GM19328 (cell line): Measurements from ENCODE around the gene LEMD3.
A peak's percentile ranks its signal among the peaks of the same experiment; 100 is the strongest.

Source experiments
- ATAC-seq: cut with Tn5 transposase; IDR thresholded peaks from one replicate; pipeline ENCODE4 v1.9.1; 2021; ENCODE audit warnings: mild to moderate bottlenecking, moderate library complexity; ENCODE audit not compliant: unreplicated experiment

LEMD3 gene

DNA sequence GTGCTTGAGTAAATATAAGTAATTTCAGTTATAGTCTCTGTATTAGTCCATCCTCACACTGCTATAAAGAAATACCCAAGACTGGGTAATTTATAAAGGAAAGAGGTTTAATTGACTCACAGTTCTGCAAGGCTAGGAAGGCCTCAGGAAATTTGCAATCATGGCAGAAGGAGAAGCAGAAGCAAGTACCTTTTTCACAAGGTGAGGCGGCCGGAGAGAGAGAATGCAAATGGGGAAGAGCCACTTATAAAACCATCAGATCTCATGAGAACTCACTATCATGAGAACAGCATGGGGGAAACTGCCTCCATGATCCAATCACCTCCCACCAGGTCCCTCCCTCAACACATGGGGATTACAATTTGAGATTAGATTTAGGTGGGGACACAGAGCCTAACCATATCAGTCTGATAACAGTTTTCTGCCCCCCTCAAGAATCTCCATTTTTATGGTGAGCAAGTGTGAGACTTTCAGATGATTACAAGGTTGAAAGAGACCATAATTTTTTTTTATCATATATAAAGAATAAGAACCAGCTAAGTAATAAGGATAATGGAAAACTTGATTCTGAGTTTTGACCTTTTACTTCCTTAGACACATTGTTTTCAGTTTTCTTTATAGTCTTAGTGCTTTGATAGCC lies 35.6 kb downstream of the LEMD3 start:
- no peak for ATAC-seq

DNA sequence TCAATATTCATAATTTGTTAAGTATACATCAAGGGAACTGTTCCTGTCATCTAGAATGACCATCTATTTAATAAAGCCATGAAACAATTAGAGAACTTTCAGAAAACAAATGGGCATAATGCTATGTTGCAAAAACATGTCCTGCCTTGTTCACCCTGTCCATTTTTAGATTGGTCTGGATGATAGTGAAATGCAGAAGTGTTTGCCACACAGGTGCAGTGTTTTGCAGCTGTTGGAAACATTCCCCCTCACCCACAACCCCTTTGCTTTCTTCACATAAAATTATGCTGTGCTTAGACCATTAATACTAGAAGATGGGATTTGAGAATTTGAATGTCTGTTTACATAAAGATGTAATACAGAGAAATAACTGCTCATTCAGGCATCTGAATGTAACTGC lies 36.5 kb downstream of the LEMD3 start:
- ATAC-seq, result no peak

DNA sequence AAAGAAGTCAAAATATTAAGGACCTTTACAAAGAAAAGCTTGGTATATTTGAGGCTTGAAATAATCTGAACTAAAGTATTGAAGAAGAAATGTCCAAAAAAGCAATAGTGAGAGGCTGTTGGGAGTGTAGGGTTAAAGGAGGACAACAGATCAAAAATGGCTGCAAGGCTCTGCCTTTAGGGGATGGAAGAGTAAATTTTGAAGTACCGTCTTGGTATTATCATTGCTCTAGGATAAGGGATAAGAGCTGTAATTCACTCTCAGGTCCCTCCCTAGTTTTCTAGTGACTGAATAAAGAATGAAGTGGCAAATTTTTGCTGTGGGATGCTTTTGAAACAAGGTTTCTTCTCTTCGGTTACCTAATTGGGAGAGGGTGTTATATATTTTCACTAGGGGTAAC lies 38.7 kb downstream of the LEMD3 start:
- no peak for ATAC-seq

DNA sequence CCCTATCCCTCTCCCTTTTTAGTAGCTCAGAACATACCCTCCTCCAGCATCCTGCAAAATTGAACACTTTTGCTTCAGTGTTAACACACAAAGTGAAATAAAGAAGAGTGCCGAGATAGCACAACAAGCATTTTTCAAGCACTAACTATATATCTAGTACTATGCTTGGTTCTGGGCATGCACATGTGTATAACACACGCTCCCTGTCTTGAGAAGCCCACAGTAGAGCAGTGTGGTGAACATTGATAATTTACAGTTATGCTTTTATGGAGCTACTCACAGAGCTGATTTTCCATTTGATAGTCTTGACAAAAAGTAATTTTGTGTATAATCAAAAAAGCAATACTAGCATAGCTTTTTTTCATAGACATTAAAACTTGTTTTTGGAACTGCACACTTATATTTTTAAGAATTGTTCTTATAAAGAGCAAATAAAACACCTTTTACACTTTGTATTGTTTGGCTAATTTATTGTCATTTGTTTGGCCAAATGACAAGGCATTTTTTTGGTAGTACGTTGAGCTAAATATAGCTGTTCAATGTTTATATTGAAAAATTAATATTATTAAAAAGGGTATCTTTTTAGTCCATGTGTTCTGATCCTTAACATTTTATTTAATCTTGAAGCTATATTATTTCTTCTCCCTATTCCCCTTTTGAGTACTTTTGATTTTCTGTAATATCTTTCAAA lies 39.7 kb downstream of the LEMD3 start:
- ATAC-seq, result no peak

DNA sequence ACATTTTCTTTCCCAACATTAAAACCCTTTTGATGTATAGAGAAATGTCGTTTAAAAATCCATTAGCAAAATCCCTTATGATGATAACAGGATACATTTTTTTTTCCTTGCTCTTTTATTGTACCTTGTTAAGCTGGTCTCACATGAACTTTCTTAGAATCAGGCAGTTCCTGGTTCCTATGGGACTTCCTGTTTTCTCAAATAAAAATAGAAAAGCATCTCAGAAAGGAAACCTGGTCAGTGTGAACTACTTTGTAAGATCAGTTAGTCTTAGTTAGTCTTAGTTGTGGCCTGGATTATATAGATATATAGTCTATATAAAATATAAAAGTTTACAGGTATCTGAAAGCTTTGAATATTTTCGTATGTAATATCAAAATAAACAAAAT lies 40.3 kb downstream of the LEMD3 start:
- peak; percentile 53 for ATAC-seq

DNA sequence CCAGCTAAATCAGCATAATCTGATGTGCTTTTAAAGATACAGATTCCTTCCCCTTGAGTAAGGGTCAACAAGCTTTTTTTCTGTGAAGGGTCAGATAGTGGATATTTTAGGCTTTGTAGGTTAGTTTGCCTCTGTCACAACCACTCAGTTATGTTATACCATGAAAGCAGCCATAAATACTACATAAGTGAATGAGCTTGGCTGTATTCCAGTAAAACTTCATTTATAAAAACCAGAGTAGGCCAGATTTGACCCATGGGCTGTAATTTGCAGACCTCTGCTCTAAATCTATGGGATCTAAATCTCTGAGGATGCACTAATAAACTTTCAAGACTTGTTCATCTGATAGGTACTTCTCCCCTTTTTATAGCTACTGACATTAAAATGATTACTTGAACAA lies 47.7 kb downstream of the LEMD3 start:
- no peak for ATAC-seq

DNA sequence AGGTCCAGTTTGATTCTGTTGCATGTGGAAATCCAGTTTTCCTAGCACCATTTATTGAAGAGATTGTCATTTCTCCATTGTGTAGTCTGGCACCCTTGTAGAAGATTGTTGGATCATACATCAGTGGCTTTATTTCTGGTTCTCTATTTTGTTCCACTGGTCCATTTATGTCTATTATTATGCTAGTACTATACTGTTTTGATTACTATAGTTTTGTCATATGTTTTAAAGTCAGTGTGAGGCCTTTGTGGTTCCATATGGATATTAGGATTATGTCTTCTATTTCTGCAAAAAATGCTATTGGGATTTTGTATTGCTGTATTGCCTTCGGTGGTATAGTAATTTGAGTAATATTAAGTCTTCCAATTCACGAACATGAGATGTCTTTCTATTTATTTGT lies 51.4 kb downstream of the LEMD3 start:
- no peak for ATAC-seq

DNA sequence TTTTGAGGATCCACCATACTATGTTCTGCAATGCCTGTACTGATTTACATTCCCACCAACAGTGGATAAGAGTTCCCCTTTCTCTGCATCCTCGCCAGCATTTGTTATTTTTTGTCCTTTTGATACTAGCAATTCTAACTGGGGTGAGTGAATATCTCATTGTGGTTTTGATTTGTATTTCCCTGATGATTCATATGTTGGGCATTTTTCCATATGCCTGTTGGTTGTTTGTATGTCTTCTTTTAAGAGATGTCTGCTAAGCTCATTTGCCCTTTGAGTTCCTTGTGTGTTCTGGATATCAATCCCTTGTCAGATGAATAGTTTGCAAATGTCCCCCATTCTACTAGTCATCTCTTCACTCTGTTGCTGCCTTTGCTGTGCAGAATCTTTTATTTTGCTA lies 60.1 kb downstream of the LEMD3 start:
- ATAC-seq, result no peak

DNA sequence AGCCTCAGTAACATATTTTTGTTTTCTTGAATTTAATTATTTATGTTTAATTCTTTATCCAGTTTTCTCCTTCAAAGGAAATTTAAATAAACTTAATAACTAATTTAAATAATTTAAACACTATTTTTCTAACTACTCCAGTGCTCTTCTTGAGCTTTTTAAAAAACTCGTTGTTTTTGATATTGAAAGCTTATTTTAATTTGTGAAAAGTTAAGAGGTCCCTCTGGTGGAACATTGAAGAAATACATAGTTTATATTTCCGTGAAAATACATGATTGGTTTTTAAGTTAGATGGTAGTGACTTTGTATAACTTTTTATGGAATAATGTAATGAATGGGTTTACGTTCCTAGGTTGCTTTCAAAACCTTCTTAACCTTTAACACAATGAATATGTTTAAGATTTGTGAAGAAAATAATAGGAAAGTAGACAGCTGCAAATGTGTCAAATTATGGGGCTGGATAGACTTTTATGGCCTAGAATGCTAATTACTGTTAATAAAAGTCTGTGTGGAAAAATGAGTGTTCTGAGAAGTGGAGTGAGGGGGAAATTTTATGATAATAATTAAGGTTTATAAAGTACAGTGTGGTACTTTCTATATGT lies 63.2 kb downstream of the LEMD3 start:
- ATAC-seq, result no peak

DNA sequence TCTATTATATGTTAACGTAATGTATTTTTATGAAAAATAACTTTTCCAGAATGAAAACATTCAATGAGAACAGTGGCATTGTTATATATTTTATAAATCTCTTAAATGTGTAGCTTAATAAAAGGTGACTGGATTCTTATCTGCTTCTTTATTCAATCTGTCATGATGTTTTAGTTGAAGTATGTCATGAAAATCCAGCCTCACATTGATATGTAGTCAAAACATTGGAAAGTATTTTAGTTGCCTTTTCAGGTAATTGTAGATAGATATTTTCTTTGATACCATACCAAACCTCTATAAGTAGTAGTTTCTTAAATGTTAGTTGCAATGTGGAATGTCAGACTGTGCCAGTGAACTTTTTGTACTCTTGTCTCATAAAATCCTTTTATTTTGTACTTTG lies 67.8 kb downstream of the LEMD3 start:
- no peak for ATAC-seq

DNA sequence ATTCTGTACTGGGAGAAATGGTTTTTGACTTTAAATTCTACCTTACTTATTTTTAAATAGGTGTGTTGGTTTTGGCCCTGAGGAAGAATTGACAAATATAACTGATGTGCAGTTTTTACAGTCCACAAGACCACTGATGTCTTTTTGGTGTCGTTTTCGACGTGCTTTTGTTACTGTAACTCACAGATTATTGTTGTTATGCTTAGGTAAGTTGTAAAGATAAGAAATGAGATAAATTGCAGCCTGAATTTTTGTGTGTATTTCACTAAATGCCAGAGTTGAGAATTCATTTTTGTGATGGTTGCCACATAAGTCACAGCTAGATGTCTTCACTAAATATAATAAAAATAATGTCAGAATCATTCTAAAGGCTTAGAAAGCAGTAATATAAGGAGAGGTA lies 69.2 kb downstream of the LEMD3 start:
- ATAC-seq, result no peak

DNA sequence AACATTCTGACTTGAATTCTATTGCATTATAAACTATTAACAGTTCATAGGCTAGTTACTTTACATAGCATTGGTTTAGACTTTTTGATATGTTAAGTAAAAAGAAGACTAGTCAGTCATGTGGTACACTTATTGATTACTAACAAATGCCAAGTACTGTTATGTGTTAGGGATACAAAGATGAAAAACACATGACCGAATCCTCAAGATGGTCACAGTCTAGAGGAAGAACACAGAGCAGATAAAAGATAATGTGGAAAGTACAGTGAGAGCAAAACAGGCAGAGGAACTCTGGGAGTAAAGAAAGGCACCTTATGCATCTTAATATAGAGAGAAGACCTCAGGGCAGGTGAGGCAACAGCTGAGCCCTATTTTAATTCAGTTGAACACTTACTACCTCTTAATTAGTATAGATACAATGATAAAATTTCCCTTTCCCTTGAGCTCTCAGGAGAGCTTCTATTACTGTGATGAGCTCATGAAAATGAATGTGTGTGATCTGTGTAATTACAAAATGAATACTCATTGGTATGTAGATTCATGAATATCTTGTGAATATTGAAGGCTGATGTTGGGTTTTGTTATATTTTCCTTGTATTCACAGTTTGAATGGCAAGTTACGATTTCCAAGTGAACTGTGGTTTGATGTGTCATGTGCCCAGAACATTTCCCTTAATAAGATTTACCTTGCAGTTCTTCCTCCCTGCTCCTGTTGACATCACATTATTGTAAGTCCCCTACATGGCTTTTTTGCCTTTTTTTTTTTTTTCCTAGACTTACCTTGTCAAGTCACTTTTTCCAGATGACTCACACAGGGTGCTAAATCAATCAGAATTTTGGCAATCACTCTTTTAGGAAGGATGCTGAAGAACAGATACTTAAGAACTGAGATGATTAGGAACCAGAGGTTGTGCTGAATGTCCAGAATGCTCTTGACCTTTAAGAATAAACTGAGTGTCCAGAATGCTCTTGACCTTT lies 79.6 kb downstream of the LEMD3 start:
- no peak for ATAC-seq

DNA sequence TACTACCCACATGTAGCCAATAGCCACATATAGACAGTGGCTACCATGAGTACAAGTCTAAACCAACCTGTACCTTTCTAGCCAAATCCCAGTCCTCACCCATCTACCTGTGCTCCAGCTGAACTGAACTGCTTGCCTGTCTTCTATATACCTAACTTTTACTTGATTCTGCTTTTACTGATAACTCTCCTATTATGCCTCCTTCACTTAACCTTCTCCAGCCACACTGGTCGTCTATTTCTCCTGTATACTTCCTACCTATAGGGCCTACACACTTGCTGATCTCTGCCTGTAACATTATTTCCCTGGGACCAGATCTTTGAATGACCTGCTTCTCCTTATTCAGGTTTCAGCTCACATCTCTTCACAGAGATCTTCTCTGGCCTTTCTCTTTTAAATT lies 83.1 kb downstream of the LEMD3 start:
- ATAC-seq, result no peak

DNA sequence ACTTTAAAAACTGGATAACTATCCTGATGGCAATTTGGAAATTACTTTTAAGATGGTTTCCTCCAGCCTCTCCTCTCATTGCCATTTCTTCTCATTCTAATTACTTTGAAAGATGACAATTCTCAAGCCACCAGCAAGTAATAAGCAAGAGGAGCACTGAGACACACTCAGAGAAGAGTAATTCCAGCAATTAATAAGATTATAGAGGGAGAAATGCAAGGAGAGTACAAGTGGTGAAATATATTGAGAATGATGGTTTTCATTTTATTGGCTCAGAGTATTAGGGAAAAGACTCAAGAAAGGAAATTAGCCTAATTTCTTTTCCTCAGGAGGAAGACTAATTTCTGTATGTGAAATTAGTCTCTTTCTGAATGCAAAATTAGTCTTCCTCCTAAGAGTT lies 88.6 kb downstream of the LEMD3 start:
- ATAC-seq, result no peak

DNA sequence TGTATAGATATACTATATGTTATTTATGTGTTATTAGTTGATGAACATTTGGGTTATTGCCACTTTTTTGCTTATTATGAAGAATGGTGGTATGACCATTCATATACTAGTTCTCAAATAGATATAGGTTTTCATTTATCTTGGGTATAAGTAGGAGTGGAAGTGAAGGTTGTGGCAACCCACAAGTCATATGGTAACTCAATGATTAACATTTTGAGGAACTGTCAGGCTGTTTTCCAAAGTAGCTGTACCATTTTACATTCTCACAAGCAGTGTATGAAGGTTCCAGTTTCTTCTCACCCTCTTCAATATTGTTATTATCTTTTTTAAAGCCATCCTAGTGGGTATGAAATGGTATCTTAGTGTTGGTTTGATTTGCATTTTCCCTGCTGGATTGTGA lies 90.1 kb downstream of the LEMD3 start:
- ATAC-seq, result no peak

DNA sequence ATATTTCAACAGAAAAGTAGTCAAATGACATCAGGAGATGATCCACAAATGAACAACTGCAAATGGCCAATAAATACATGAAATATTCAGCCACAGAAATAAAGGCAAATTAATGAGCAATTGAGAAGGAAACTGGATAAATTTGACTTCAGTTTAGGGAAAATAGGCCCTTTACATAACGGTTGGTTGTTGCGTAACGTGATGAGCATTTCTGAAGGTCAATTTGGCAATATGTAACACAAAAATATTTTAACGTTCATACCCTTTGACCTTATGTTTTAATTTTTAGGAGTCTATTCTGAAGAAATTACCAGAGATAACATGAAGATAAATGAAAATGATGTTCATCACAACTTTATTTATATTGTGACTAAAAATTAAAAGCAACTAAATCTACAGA lies 94.4 kb downstream of the LEMD3 start:
- no peak for ATAC-seq

DNA sequence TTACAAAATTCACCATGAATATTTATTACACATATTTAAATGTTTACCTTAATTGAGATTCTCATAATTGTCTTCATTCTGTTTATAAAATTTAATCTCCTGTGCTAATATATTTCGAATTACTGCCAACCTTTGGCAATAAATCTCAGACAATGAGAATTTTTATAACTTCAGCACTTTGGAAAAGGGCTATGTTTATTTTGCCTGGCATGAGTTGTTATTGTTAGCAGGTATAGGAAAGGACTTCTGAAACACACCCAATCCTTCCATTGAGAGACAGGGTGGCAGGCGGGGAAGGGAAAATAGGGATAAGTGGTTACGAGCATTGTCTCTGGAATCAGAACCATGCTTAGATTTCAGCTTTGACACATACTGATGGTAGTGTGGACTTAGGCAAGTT lies 97.0 kb downstream of the LEMD3 start:
- no peak for ATAC-seq

DNA sequence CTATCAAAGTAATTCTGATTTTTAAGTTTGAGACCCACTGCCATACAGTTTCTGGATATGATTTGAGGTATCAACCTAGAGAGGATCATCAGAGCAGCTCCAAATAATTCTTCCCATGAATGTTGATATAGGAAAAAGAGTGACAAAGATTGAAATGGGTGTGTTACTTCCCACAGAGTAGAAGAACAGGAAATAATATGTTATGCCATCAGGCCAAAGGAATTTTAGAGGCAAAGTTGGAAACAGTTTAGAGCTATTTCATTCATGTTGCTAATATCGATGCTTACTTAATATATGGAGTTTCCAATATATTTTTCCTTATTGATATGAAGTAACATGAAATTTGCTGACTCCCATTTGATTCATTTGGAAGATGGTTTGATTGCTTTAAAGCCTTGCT lies 100.2 kb downstream of the LEMD3 start:
- no peak for ATAC-seq

DNA sequence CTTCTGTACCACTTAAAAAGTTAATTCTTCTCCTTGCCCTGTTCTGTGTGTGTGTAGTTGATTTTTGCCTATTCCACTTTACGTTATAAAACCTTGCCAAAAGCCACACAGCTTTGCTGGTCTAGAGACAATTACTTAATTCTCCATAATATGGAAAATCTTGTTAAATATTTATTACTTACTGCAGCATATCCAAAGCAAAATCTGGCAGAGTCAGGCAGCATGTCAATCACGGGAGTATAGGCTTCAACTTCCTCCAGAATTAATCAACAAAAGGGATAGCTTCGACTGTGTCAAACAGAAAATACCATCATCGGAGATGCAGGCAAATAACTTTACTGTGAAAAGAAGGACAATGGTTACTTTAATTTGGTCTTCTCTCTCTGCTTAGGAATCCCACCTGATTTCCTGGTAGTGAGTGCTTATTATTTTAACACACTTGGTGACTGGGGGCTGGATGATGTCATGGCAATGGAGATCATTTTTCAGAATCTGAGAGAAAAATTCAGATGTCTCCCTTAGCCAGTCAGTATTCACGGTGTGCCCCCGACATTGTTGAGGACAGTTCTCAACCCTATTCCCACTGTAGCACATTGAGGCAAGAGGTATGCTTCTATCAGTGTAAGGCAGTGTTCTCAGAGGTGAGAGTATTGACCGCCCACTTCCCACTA lies 105.4 kb downstream of the LEMD3 start:
- ATAC-seq, result no peak

DNA sequence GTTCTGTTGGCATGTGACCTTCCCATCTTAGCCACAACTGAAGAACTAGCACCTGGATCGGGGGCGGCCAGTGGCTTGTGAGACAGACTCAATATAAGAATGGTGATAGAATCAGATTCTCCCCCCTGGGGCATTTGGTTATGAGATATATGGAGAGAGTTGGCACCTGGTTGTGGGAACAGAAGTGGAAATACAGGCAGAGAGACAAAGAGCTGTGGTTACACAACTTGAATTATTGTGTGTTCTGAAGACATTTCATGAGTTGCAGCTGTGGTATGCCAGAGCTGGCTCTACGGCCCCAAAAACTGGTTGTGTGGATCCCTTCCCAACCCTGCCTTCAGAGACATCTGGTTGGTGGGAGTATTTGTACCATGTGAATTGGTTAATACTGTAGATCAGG lies 106.2 kb downstream of the LEMD3 start:
- ATAC-seq, result no peak
